Vagina (tissue), 2 donors: ENCODE data around the gene BLNK.

Experiments
- CTCF ChIP-seq, 3 experiments: fragments of 450-650 bp in 2 of 3; fragments of 200-600 bp in 1 of 3; sonication (generic) in 1 of 3; IDR thresholded peaks; one replicate each; pipeline ENCODE4 v1.5.1; 2017 to 2019; ENCODE audit warnings: antibody characterized with exemption in 3 of 3, mild to moderate bottlenecking in 2 of 3, moderate library complexity in 2 of 3
- POLR2A ChIP-seq, 2 donors: fragments of 450-650 bp; IDR thresholded peaks; one replicate each; pipeline ENCODE4 v1.6.1; 2017; ENCODE audit warnings: antibody characterized with exemption in 2 of 2, mild to moderate bottlenecking in 2 of 2, moderate library complexity in 2 of 2
- POLR2AphosphoS5 ChIP-seq, 2 donors: sonication (generic); formaldehyde crosslinking; IDR thresholded peaks; one replicate each; pipeline ENCODE4 v1.9.0; 2017; ENCODE audit warnings: antibody characterized with exemption in 2 of 2, mild to moderate bottlenecking in 2 of 2, low read depth in 1 of 2; ENCODE audit not compliant: insufficient read depth in 1 of 2

GRCh38 chr10:96216775-96217174, 54.6 kb downstream of the BLNK start:
- TF ChIP-seq CTCF (IDR thresholded peaks at IDR 0.05) (no peak), POLR2AphosphoS5 (IDR thresholded peaks at IDR 0.05; ENCODE audit: insufficient read depth in 1 of 2, low read depth in 1 of 2) (no peak), POLR2A (IDR thresholded peaks at IDR 0.05) (no peak)
